ENCODE results near the gene DGAT2.

The DGAT2 gene

DNA sequence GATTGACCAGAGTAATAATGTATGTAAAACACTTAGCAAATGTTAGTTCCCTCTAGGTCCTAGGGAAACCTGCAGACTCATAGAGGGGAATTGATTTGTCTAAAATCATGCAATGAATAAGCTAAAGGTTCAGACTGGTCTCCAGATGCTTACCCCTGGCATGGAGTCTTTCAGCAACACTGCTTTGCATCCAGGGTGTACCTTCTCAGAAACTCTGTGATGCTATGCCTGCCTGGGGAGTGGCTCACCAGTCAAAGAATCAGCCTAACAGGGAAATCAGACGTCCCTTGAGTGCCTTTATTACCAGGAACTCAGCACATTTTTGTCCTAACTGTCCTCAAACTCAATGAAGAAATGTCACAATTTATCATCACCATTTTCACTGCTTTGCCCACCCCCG, 40.5 kb downstream of the DGAT2 start:
- H3K4me1 ChIP-seq (ENCODE audit: control insufficient read depth, insufficient read depth, low read length), result no peaks in the 10 kb centered on the region
- H3K36me3 ChIP-seq (ENCODE audit: control insufficient read depth in 2 of 2, insufficient read depth in 1 of 2, low read length in 2 of 2), result no peaks in the 10 kb centered on the region
- no peaks in the 10 kb centered on the region for H3K9me3 ChIP-seq (ENCODE audit: control insufficient read depth, insufficient read depth, low read depth, low read length)
- ChIA-PET CTCF (interaction anchor here (0.6 to 0.7 kb wide), 2 partner anchors 45 to 64 kb away, joined by 3 to 4 read pairs; no protein-coding TSS in a partner anchor), POLR2A (no interaction called here)
- no peak overlapping the region for H3K27ac ChIP-seq (ENCODE audit: extremely low read depth, low read depth, low read length)
- TF ChIP-seq, protein P1, sequence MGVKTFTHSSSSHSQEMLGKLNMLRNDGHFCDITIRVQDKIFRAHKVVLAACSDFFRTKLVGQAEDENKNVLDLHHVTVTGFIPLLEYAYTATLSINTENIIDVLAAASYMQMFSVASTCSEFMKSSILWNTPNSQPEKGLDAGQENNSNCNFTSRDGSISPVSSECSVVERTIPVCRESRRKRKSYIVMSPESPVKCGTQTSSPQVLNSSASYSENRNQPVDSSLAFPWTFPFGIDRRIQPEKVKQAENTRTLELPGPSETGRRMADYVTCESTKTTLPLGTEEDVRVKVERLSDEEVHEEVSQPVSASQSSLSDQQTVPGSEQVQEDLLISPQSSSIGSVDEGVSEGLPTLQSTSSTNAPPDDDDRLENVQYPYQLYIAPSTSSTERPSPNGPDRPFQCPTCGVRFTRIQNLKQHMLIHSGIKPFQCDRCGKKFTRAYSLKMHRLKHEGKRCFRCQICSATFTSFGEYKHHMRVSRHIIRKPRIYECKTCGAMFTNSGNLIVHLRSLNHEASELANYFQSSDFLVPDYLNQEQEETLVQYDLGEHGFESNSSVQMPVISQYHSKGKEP (tag by site-specific recombination; IDR thresholded peaks at IDR 0.05), result no peak
- no peak for TF ChIP-seq ZFP41 (tag by site-specific recombination; IDR thresholded peaks at IDR 0.05; ENCODE audit: borderline replicate concordance)
- TF ChIP-seq, protein P2, sequence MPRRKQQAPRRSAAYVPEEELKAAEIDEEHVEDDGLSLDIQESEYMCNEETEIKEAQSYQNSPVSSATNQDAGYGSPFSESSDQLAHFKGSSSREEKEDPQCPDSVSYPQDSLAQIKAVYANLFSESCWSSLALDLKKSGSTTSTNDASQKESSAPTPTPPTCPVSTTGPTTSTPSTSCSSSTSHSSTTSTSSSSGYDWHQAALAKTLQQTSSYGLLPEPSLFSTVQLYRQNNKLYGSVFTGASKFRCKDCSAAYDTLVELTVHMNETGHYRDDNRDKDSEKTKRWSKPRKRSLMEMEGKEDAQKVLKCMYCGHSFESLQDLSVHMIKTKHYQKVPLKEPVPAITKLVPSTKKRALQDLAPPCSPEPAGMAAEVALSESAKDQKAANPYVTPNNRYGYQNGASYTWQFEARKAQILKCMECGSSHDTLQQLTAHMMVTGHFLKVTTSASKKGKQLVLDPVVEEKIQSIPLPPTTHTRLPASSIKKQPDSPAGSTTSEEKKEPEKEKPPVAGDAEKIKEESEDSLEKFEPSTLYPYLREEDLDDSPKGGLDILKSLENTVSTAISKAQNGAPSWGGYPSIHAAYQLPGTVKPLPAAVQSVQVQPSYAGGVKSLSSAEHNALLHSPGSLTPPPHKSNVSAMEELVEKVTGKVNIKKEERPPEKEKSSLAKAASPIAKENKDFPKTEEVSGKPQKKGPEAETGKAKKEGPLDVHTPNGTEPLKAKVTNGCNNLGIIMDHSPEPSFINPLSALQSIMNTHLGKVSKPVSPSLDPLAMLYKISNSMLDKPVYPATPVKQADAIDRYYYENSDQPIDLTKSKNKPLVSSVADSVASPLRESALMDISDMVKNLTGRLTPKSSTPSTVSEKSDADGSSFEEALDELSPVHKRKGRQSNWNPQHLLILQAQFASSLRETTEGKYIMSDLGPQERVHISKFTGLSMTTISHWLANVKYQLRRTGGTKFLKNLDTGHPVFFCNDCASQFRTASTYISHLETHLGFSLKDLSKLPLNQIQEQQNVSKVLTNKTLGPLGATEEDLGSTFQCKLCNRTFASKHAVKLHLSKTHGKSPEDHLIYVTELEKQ (tag by site-specific recombination; IDR thresholded peaks at IDR 0.05; ENCODE audit: borderline replicate concordance), result no peak
- H3K4me3 ChIP-seq (ENCODE audit: low read depth, low read length), result no peak overlapping the region

DNA sequence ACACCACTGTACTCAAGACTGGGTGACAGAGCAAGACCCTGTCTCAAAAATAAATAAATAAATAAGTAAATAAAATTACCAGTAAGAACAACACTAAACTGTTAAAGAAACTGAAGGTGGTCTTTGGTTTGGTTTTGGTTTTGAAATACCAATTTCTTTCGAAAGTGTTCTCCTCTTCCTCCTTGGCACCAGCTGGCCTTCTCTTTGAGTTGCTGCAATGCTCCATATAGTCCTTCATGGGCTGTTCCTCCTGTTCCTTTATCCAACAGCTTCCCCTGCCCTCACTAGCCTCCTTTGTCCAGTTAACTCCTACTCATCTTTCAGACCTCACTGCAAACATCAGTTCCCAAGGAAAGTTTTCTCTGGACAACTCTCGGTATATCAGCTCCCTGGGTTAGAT, 41.4 kb downstream of the DGAT2 start:
- Histone ChIP-seq H3K27ac (ENCODE audit: extremely low read depth, low read depth, low read length) (no peak overlapping the region), H3K9me3 (ENCODE audit: control insufficient read depth, insufficient read depth, low read depth, low read length) (no peaks in the 10 kb centered on the region), H3K36me3 (ENCODE audit: control insufficient read depth in 2 of 2, insufficient read depth in 1 of 2, low read length in 2 of 2) (no peaks in the 10 kb centered on the region), H3K4me1 (ENCODE audit: control insufficient read depth, insufficient read depth, low read length) (no peaks in the 10 kb centered on the region), H3K4me3 (ENCODE audit: low read depth, low read length) (no peak overlapping the region)
- ChIA-PET CTCF (interaction anchor here (0.7 to 3.4 kb wide), 3 partner anchors 7 to 58 kb away, joined by 3 to 17 read pairs (median 14); no protein-coding TSS in a partner anchor), POLR2A (no interaction called here)
- TF ChIP-seq ZNF558 (tag by site-specific recombination; IDR thresholded peaks at IDR 0.05), result no peak
- no peak for TF ChIP-seq ZBTB49 (tag by site-specific recombination; IDR thresholded peaks at IDR 0.05; ENCODE audit: low read depth)
- no peak for TF ChIP-seq ZNF157 (tag by site-specific recombination; IDR thresholded peaks at IDR 0.05)
- no peak for TF ChIP-seq SALL2 (tag by site-specific recombination; IDR thresholded peaks at IDR 0.05; ENCODE audit: borderline replicate concordance)
- no peak for TF ChIP-seq ZNF670 (tag by site-specific recombination; IDR thresholded peaks at IDR 0.05; ENCODE audit: low read depth)
- TF ChIP-seq ZNF626 (tag by site-specific recombination; IDR thresholded peaks at IDR 0.05), result no peak
- TF ChIP-seq OSR2 (tag by site-specific recombination; IDR thresholded peaks at IDR 0.05), result no peak
- TF ChIP-seq AEBP2 (tag by site-specific recombination; IDR thresholded peaks at IDR 0.05; ENCODE audit: borderline replicate concordance), result no peak
- no peak for TF ChIP-seq ELK4 (IDR thresholded peaks at IDR 0.05; ENCODE audit: borderline replicate concordance, low read depth, low read length)

All from HEK293 (cell line).